ENCODE results near the gene COG7.

DNA sequence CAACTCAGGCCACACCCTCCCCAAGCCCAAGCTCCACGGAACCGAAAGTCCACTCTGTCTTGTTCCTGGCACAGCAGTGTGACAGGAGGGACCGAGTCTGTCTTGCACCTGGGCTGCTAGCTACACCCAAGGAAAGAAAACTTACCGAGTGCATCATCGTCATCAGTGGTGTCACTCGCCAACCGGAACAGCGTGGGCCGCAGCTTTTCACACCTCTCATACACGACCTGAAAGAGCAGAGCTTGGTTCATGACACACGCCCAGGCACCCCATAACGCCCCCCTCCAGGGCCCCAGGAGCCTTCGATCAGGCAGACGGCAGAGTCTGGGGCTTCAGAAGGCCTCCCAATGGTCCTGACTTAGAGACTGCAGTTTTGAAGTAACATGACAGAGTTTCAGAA lies 29.8 kb upstream of the COG7 start:
- TF ChIP-seq, protein P1, sequence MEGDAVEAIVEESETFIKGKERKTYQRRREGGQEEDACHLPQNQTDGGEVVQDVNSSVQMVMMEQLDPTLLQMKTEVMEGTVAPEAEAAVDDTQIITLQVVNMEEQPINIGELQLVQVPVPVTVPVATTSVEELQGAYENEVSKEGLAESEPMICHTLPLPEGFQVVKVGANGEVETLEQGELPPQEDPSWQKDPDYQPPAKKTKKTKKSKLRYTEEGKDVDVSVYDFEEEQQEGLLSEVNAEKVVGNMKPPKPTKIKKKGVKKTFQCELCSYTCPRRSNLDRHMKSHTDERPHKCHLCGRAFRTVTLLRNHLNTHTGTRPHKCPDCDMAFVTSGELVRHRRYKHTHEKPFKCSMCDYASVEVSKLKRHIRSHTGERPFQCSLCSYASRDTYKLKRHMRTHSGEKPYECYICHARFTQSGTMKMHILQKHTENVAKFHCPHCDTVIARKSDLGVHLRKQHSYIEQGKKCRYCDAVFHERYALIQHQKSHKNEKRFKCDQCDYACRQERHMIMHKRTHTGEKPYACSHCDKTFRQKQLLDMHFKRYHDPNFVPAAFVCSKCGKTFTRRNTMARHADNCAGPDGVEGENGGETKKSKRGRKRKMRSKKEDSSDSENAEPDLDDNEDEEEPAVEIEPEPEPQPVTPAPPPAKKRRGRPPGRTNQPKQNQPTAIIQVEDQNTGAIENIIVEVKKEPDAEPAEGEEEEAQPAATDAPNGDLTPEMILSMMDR (IDR thresholded peaks at IDR 0.05; ENCODE audit: low read depth, low read length, poor library complexity, severe bottlenecking) = no peak
- TF ChIP-seq EZH2phosphoT487 (IDR thresholded peaks at IDR 0.05; ENCODE audit: borderline replicate concordance, low read length) = no peak

Measured in DOHH2 (cell line).